CD4-positive, CD25-positive, alpha-beta regulatory T cell (primary cell): ENCODE data around the gene GCGR. TPM values are rescaled to one million over a fixed set of nuclear protein-coding genes. Genes with fewer than 3 reads are reported as not detected.
A peak's percentile ranks its signal among the peaks of the same experiment; 100 is the strongest.
"Not testable (repeated sequence)": the region's sequence is repeated elsewhere in the genome, so short reads cannot be mapped to it uniquely, and the experiment has no call there.

ENCODE experiments used
- ATAC-seq, 2 donors: fragments of 150-1000 bp; cut with Tn5 transposase; one replicate each; pipeline ENCODE4 v1.10.0; 2021; ENCODE audit warnings: low read depth in 2 of 2, moderate number of reproducible peaks in 2 of 2, moderate library complexity in 1 of 2
- DNase-seq, 3 donors: peaks; one replicate each; pipeline versions ENCODE4 v3.0.0 to v3.0.0-alpha.2; 2012 to 2022; ENCODE audit warnings: mixed read lengths in 1 of 3
- H3K27ac ChIP-seq: one replicate; pipeline ENCODE4 v1.7.0; 2013; ENCODE audit warnings: mild to moderate bottlenecking, low read length; ENCODE audit not compliant: insufficient read depth, poor library complexity, severe bottlenecking
- H3K27me3 ChIP-seq: one replicate; pipeline ENCODE4 v1.7.0; 2013; ENCODE audit warnings: low read length; ENCODE audit not compliant: control insufficient read depth, insufficient read depth
- H3K36me3 ChIP-seq: one replicate; pipeline ENCODE4 v1.7.0; 2013; ENCODE audit warnings: mild to moderate bottlenecking, low read length, moderate library complexity; ENCODE audit not compliant: control insufficient read depth, insufficient read depth
- H3K4me1 ChIP-seq: 2 replicates; pipeline ENCODE4 v1.7.0; 2013; ENCODE audit warnings: mild to moderate bottlenecking, low read length; ENCODE audit not compliant: insufficient read depth, control insufficient read depth, poor library complexity, severe bottlenecking
- H3K4me3 ChIP-seq: one replicate; pipeline ENCODE4 v1.7.0; 2013; ENCODE audit warnings: low read depth, mild to moderate bottlenecking, low read length, moderate library complexity
- H3K9me3 ChIP-seq, 2 experiments: 1 replicate in 1 of 2; 2 replicates in 1 of 2; pipeline ENCODE4 v1.7.0; 2013; ENCODE audit warnings: low read length in 2 of 2, mild to moderate bottlenecking in 1 of 2, moderate library complexity in 1 of 2; ENCODE audit not compliant: control insufficient read depth in 2 of 2
- H3K27ac Mint-ChIP-seq, 3 donors: one replicate each; pipeline ENCODE4 v1.8.0; 2020 to 2022; ENCODE audit warnings: mild to moderate bottlenecking in 3 of 3, mixed read lengths in 3 of 3, moderate library complexity in 2 of 3
- H3K27me3 Mint-ChIP-seq: one replicate; pipeline ENCODE4 v1.8.0; 2022; ENCODE audit warnings: mild to moderate bottlenecking, mixed read lengths
- H3K36me3 Mint-ChIP-seq: one replicate; pipeline ENCODE4 v1.8.0; 2020; ENCODE audit warnings: mixed read lengths
- H3K4me1 Mint-ChIP-seq, 4 donors: one replicate each; pipeline ENCODE4 v1.8.0; 2020 to 2022; ENCODE audit warnings: mixed read lengths in 4 of 4, mild to moderate bottlenecking in 1 of 4
- H3K4me3 Mint-ChIP-seq, 4 donors: one replicate each; pipeline ENCODE4 v1.8.0; 2020 to 2022; ENCODE audit warnings: mild to moderate bottlenecking in 4 of 4, mixed read lengths in 4 of 4, moderate library complexity in 3 of 4
- H3K9me3 Mint-ChIP-seq, 7 donors: one replicate each; pipeline ENCODE4 v1.8.0; 2020 to 2022; ENCODE audit warnings: mixed read lengths in 7 of 7, mild to moderate bottlenecking in 3 of 7, moderate library complexity in 2 of 7
- polyA plus RNA-seq, 4 donors: library from polyadenylated mRNA; unstranded; fragments of 300-500 nt; fragmentation: Illumina TruSeq; gene quantifications; one replicate each; pipeline ENCODE4 v1.2.3, GENCODE V29; 2021
- total RNA-seq: library from RNA; stranded (reverse); gene quantifications from one replicate; pipeline ENCODE4 v1.2.3, GENCODE V29; 2022

Gene GCGR
- total and polyA plus RNA-seq, 5 donors from 2014 or later = not detected

GRCh38 chr17:81838753-81839255 is 34.9 kb downstream of the GCGR start:
- Mint-ChIP-seq H3K36me3 (no peaks in the 10 kb centered on the region), H3K27ac (no peak overlapping the region), H3K27me3 (no peaks in the 10 kb centered on the region), H3K4me3 (no peak overlapping the region), H3K9me3 (no peaks in the 10 kb centered on the region), H3K4me1 (peaks cover 0 to under 1% (median 0%) of the 10 kb centered on the region in 4 donors)
- Histone ChIP-seq H3K27me3 (no peaks in the 10 kb centered on the region), H3K36me3 (peaks cover 8% of the 10 kb centered on the region), H3K27ac (no peak overlapping the region), H3K4me3 (no peak overlapping the region), H3K9me3 (no peaks in the 10 kb centered on the region), H3K4me1 (peaks cover 3% of the 10 kb centered on the region)
- DNase-seq (no peak), ATAC-seq (no peak)

GRCh38 chr17:81839301-81839700 is 35.4 kb downstream of the GCGR start:
- H3K27me3 ChIP-seq = no peaks in the 10 kb centered on the region
- no peaks in the 10 kb centered on the region for H3K36me3 Mint-ChIP-seq
- H3K27ac Mint-ChIP-seq = no peak overlapping the region
- no peaks in the 10 kb centered on the region for H3K27me3 Mint-ChIP-seq
- H3K36me3 ChIP-seq = peaks cover 11% of the 10 kb centered on the region
- no peaks in the 10 kb centered on the region for H3K4me1 ChIP-seq
- H3K4me3 Mint-ChIP-seq = no peak overlapping the region
- no peaks in the 10 kb centered on the region for H3K9me3 Mint-ChIP-seq
- H3K4me1 Mint-ChIP-seq = no peaks in the 10 kb centered on the region
- H3K9me3 ChIP-seq = no peaks in the 10 kb centered on the region
- DNase-seq (no peak), ATAC-seq (no peak)
- H3K4me3 ChIP-seq = no peak overlapping the region
- H3K27ac ChIP-seq = no peak overlapping the region

GRCh38 chr17:81840059-81840458 is 36.1 kb downstream of the GCGR start:
- not testable (repeated sequence) for H3K4me1 ChIP-seq, ATAC-seq, H3K4me1 Mint-ChIP-seq, DNase-seq, H3K27me3 Mint-ChIP-seq, H3K27ac ChIP-seq, H3K36me3 Mint-ChIP-seq, H3K9me3 Mint-ChIP-seq, H3K4me3 ChIP-seq, H3K9me3 ChIP-seq, H3K27me3 ChIP-seq, H3K4me3 Mint-ChIP-seq, H3K27ac Mint-ChIP-seq
- H3K36me3 ChIP-seq = peaks cover 19% of the 10 kb centered on the region

GRCh38 chr17:81840826-81841778 is 37.2 kb downstream of the GCGR start:
- H3K4me3 Mint-ChIP-seq = no peak overlapping the region

GRCh38 chr17:81841866-81842265 is 37.9 kb downstream of the GCGR start:
- Mint-ChIP-seq H3K4me1 (no peaks in the 10 kb centered on the region), H3K27ac (peak overlapping the region in 1 of 3 donors; percentile 14), H3K27me3 (no peaks in the 10 kb centered on the region), H3K9me3 (no peaks in the 10 kb centered on the region), H3K4me3 (no peak overlapping the region), H3K36me3 (peaks cover 8% of the 10 kb centered on the region)
- H3K27me3 ChIP-seq = no peaks in the 10 kb centered on the region
- H3K9me3 ChIP-seq = no peaks in the 10 kb centered on the region
- ATAC-seq (no peak), DNase-seq (no peak)
- H3K27ac ChIP-seq = no peak overlapping the region
- H3K36me3 ChIP-seq = peaks cover 34% of the 10 kb centered on the region
- no peaks in the 10 kb centered on the region for H3K4me1 ChIP-seq
- H3K4me3 ChIP-seq = no peak overlapping the region

More at GRCh38 chr17:81840826-81841778, 37.2 kb downstream of the GCGR start:
- ATAC-seq (no peak), DNase-seq (no peak)
- H3K27me3 Mint-ChIP-seq = no peaks in the 10 kb centered on the region
- Histone ChIP-seq H3K27ac (no peak overlapping the region), H3K9me3 (no peaks in the 10 kb centered on the region), H3K4me1 (no peaks in the 10 kb centered on the region), H3K27me3 (no peaks in the 10 kb centered on the region), H3K36me3 (peaks cover 29% of the 10 kb centered on the region), H3K4me3 (no peak overlapping the region)
- H3K4me1 Mint-ChIP-seq = no peaks in the 10 kb centered on the region
- peak overlapping the region in 1 of 3 donors; percentile 14 for H3K27ac Mint-ChIP-seq
- no peaks in the 10 kb centered on the region for H3K9me3 Mint-ChIP-seq
- H3K36me3 Mint-ChIP-seq = peaks cover 8% of the 10 kb centered on the region

- H3K4me1 ChIP-seq = no peaks in the 10 kb centered on the region
- Mint-ChIP-seq H3K27ac (peak overlapping the region in 1 of 3 donors; percentile 42), H3K27me3 (no peaks in the 10 kb centered on the region), H3K36me3 (peaks cover 8% of the 10 kb centered on the region), H3K4me1 (no peaks in the 10 kb centered on the region), H3K9me3 (no peaks in the 10 kb centered on the region), H3K4me3 (no peak overlapping the region)
- H3K4me3 ChIP-seq = no peak overlapping the region
- no peak for DNase-seq
- no peaks in the 10 kb centered on the region for H3K9me3 ChIP-seq
- no peaks in the 10 kb centered on the region for H3K27me3 ChIP-seq
- no peak for ATAC-seq
- no peak overlapping the region for H3K27ac ChIP-seq
- H3K36me3 ChIP-seq = peaks cover 39% of the 10 kb centered on the region
Observed at GRCh38 chr17:81842378-81842724, 38.4 kb downstream of the GCGR start.

- Mint-ChIP-seq H3K36me3 (peaks cover 8% of the 10 kb centered on the region), H3K27me3 (no peaks in the 10 kb centered on the region), H3K9me3 (no peaks in the 10 kb centered on the region), H3K27ac (peak overlapping the region in 1 of 3 donors; percentile 42), H3K4me3 (no peak overlapping the region), H3K4me1 (no peaks in the 10 kb centered on the region)
- no peak overlapping the region for H3K4me3 ChIP-seq
- ATAC-seq = no peak
- no peak for DNase-seq
- no peaks in the 10 kb centered on the region for H3K4me1 ChIP-seq
- H3K27me3 ChIP-seq = no peaks in the 10 kb centered on the region
- H3K36me3 ChIP-seq = peaks cover 39% of the 10 kb centered on the region
- H3K27ac ChIP-seq = no peak overlapping the region
- no peaks in the 10 kb centered on the region for H3K9me3 ChIP-seq
Observed at GRCh38 chr17:81842725-81843504, 39.0 kb downstream of the GCGR start.
